GM12873 (cell line): ENCODE data around the gene FAM50A.

Experiments used
- CTCF ChIP-seq: IDR thresholded peaks from 2 replicates; pipeline ENCODE4 v1.5.1; 2012; ENCODE audit warnings: low read depth, mild to moderate bottlenecking, moderate library complexity, low read length, control low read depth; ENCODE audit not compliant: insufficient read depth; ENCODE audit errors: missing control alignments

The FAM50A gene

GRCh38 chrX:154443992-154444754 lies at the start of gene FAM50A:
Gene FAM50A, plus strand, starts transcription at chrX:154444141. Its CDS starts 95 bp downstream, at chrX:154444236.
- TF ChIP-seq CTCF: peak; percentile 3

- no peak for TF ChIP-seq CTCF
Observed at GRCh38 chrX:154396973-154397887, 46.7 kb upstream of the FAM50A start.

GRCh38 chrX:154397888-154398667 lies 45.9 kb upstream of the FAM50A start, which contains the start of gene RPL10:
Gene RPL10, plus strand, starts transcription at chrX:154398377. Its CDS starts 143 bp downstream, at chrX:154398520.
- TF ChIP-seq CTCF: no peak

- peak; percentile 72 for TF ChIP-seq CTCF
Observed at GRCh38 chrX:154398668-154399526, 45.0 kb upstream of the FAM50A start.

GRCh38 chrX:154399527-154400368 lies 44.2 kb upstream of the FAM50A start:
- TF ChIP-seq CTCF: no peak
